GM23338 (cell line): ENCODE data around the gene S100A1. TPM values are rescaled to one million over a fixed set of nuclear protein-coding genes. Genes with fewer than 3 reads are reported as not detected.
"Not testable (repeated sequence)": the region's sequence is repeated elsewhere in the genome, so short reads cannot be mapped to it uniquely, and the experiment has no call there.

Experiments used
- ATAC-seq: fragments of 200-7000 bp; cut with Tn5 transposase; 3 replicates; pipeline ENCODE4 v1.9.1; 2020
- DNase-seq: peaks from one replicate; pipeline ENCODE4 v3.0.0-alpha.2; 2015; ENCODE audit warnings: low spot score
- H2AFZ ChIP-seq: fragments of 200-600 bp; sonication (generic); 2 replicates; pipeline ENCODE4 v1.8.0; 2016; ENCODE audit warnings: antibody characterized with exemption, mild to moderate bottlenecking, moderate library complexity
- H3F3A ChIP-seq: fragments of 200-600 bp; sonication (generic); replicated peaks from 2 replicates; pipeline ENCODE4 v1.8.0; 2017; ENCODE audit warnings: antibody characterized with exemption, mixed run types, low read depth
- H3K27ac ChIP-seq: fragments of 200-600 bp; sonication (generic); 2 replicates; pipeline ENCODE4 v1.6.1; 2016; ENCODE audit warnings: low read depth
- H3K27me3 ChIP-seq: fragments of 200-600 bp; sonication (generic); 2 replicates; pipeline ENCODE4 v1.8.0; 2016; ENCODE audit warnings: mild to moderate bottlenecking, mixed run types, moderate library complexity; ENCODE audit not compliant: insufficient read depth
- H3K36me3 ChIP-seq: fragments of 200-600 bp; sonication (generic); 2 replicates; pipeline ENCODE4 v1.8.0; 2016; ENCODE audit warnings: mild to moderate bottlenecking; ENCODE audit not compliant: insufficient read depth
- H3K4me1 ChIP-seq: fragments of 200-600 bp; sonication (generic); 2 replicates; pipeline ENCODE4 v1.8.0; 2016; ENCODE audit warnings: mild to moderate bottlenecking, moderate library complexity; ENCODE audit not compliant: insufficient read depth
- H3K4me2 ChIP-seq: fragments of 200-600 bp; sonication (generic); 2 replicates; pipeline ENCODE4 v1.7.1; 2017; ENCODE audit warnings: mixed run types
- H3K4me3 ChIP-seq: fragments of 200-600 bp; sonication (generic); 2 replicates; pipeline ENCODE4 v1.6.1; 2016; ENCODE audit warnings: mixed run types
- H3K79me2 ChIP-seq: fragments of 200-600 bp; sonication (generic); replicated peaks from 2 replicates; pipeline ENCODE4 v1.8.0; 2017; ENCODE audit warnings: mild to moderate bottlenecking; ENCODE audit not compliant: insufficient read depth
- H3K9me2 ChIP-seq: fragments of 200-600 bp; sonication (generic); 2 replicates; pipeline ENCODE4 v1.8.0; 2017; ENCODE audit not compliant: insufficient read depth
- H4K20me1 ChIP-seq: fragments of 200-600 bp; sonication (generic); replicated peaks from 2 replicates; pipeline ENCODE4 v1.8.0; 2017; ENCODE audit warnings: mild to moderate bottlenecking; ENCODE audit not compliant: insufficient read depth
- H3K27ac Mint-ChIP-seq: 2 replicates; pipeline ENCODE4 v1.8.0; 2020; ENCODE audit warnings: inconsistent platforms, mild to moderate bottlenecking, moderate library complexity, mixed read lengths
- H3K27me3 Mint-ChIP-seq: 3 replicates; pipeline ENCODE4 v1.8.0; 2022; ENCODE audit warnings: low read depth, mild to moderate bottlenecking, moderate library complexity, mixed read lengths, inconsistent platforms; ENCODE audit not compliant: insufficient read depth, poor library complexity
- H3K36me3 Mint-ChIP-seq: 3 replicates; pipeline ENCODE4 v1.8.0; 2021; ENCODE audit warnings: low read depth, mild to moderate bottlenecking, inconsistent platforms, moderate library complexity, mixed read lengths
- H3K4me1 Mint-ChIP-seq: 3 replicates; pipeline ENCODE4 v1.8.0; 2020; ENCODE audit warnings: mild to moderate bottlenecking, inconsistent platforms, mixed read lengths
- H3K4me3 Mint-ChIP-seq: 3 replicates; pipeline ENCODE4 v1.8.0; 2021; ENCODE audit warnings: moderate library complexity, mild to moderate bottlenecking, inconsistent platforms, mixed read lengths
- H3K9me3 Mint-ChIP-seq: 3 replicates; pipeline ENCODE4 v1.8.0; 2020; ENCODE audit warnings: moderate library complexity, mild to moderate bottlenecking, inconsistent platforms, mixed read lengths
- CREB1 ChIP-seq: fragments of 250-450 bp; sonication (Bioruptor Pico); IDR thresholded peaks from 2 replicates; pipeline ENCODE4 v1.5.0; 2020; ENCODE audit warnings: low read depth, mild to moderate bottlenecking, moderate library complexity
- EZH2 ChIP-seq: fragments of 200-600 bp; sonication (generic); IDR thresholded peaks from one replicate; pipeline ENCODE4 v1.8.0; 2017; ENCODE audit warnings: antibody characterized with exemption, mild to moderate bottlenecking, low read depth; ENCODE audit not compliant: unreplicated experiment
- EZH2phosphoT487 ChIP-seq: fragments of 200-600 bp; sonication (generic); IDR thresholded peaks from one replicate; pipeline ENCODE4 v1.8.1; 2018; ENCODE audit warnings: antibody characterized with exemption; ENCODE audit not compliant: unreplicated experiment
- JUNB ChIP-seq: IDR thresholded peaks from one replicate; pipeline ENCODE4 v1.6.1; 2016; ENCODE audit warnings: antibody characterized with exemption; ENCODE audit not compliant: unreplicated experiment
- NANOG ChIP-seq: IDR thresholded peaks from 2 replicates; pipeline ENCODE4 v1.6.1; 2016; ENCODE audit warnings: antibody characterized with exemption, borderline replicate concordance
- POLR2AphosphoS5 ChIP-seq: IDR thresholded peaks from 2 replicates; pipeline ENCODE4 v1.6.1; 2016; ENCODE audit warnings: antibody characterized with exemption, low read depth
- STAT1 ChIP-seq: IDR thresholded peaks from one replicate; pipeline ENCODE4 v1.6.1; 2016; ENCODE audit warnings: antibody characterized with exemption; ENCODE audit not compliant: unreplicated experiment
- ZNF114 ChIP-seq: fragments of 250-450 bp; sonication (Bioruptor Pico); IDR thresholded peaks from 2 replicates; pipeline ENCODE4 v1.5.0; 2020; ENCODE audit warnings: mild to moderate bottlenecking, moderate library complexity
- ZNF331 ChIP-seq: fragments of 250-450 bp; sonication (Bioruptor Pico); IDR thresholded peaks from 2 replicates; pipeline ENCODE4 v1.5.0; 2020; ENCODE audit warnings: low read depth, mild to moderate bottlenecking, moderate library complexity
- polyA plus RNA-seq: library from polyadenylated mRNA; unstranded; fragments of >200 nt; fragmentation: Nextera tagmentation; extraction: Ambion mirVana; gene quantifications from 2 replicates; pipeline ENCODE4 v1.2.1, GENCODE V29; 2016
- total RNA-seq: library from RNA; depleted of rRNA; stranded (reverse); fragments of >200 nt; shearing (Covaris generic); gene quantifications from 2 replicates; pipeline ENCODE4 v1.2.3, GENCODE V29; 2014
- TF ChIP-seq, protein P1 (sequence below): fragments of 250-450 bp; sonication (Bioruptor Pico); IDR thresholded peaks from 2 replicates; pipeline ENCODE4 v1.5.0; 2020; ENCODE audit warnings: mild to moderate bottlenecking, moderate library complexity
- TF ChIP-seq, protein P2 (sequence below): IDR thresholded peaks from 2 replicates; pipeline ENCODE4 v1.6.1; 2016; ENCODE audit warnings: antibody characterized with exemption
- TF ChIP-seq, protein P3 (sequence below), 2 experiments: fragments of 200-600 bp in 1 of 2; sonication (generic) in 1 of 2; conservative IDR thresholded peaks; 2 replicates each; pipeline versions ENCODE4 v1.5.1 to v1.6.1; 2016 to 2017; ENCODE audit warnings: antibody characterized with exemption in 2 of 2, low read depth in 2 of 2, mild to moderate bottlenecking in 2 of 2, moderate library complexity in 1 of 2

The S100A1 gene
- total and polyA plus RNA-seq, 2 experiments from 2014 or later = 0.13 to 0.66 TPM

DNA sequence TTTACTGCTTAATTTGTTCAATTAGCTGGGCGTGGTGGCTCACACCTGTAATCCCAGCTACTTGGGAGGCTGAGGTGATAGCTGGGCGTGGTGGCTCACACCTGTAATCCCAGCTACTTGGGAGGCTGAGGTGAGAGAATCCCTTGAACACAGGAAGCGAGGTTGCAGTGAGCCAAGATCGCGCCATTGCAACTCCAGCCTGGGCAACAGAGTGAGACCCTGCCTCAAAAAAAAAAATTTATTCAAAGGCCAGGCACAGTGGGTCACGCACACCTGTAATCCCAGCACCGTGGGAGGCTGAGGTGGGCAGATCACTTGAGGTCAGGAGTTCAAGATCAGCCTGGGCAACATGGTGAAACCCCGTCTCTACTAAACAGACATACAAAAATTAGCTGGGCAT, 40.4 kb downstream of the S100A1 start:
- not testable (repeated sequence) for H3K4me3 ChIP-seq, DNase-seq, H3K9me2 ChIP-seq, H3K27ac Mint-ChIP-seq, H3K4me2 ChIP-seq, H3K4me3 Mint-ChIP-seq, H3K4me1 ChIP-seq, ATAC-seq, H3K27me3 Mint-ChIP-seq, H2AFZ ChIP-seq, H3K27me3 ChIP-seq, H3K27ac ChIP-seq, H3K9me3 Mint-ChIP-seq
- Mint-ChIP-seq H3K36me3 (peaks cover 67% of the 10 kb centered on the region), H3K4me1 (peaks cover 12% of the 10 kb centered on the region; the same call in 2 of the 3 replicates)
- Histone ChIP-seq H3F3A (peaks cover 58% of the 10 kb centered on the region), H3K79me2 (peaks cover 34% of the 10 kb centered on the region), H3K36me3 (peaks cover 60% of the 10 kb centered on the region), H4K20me1 (peaks cover 21% of the 10 kb centered on the region)

DNA sequence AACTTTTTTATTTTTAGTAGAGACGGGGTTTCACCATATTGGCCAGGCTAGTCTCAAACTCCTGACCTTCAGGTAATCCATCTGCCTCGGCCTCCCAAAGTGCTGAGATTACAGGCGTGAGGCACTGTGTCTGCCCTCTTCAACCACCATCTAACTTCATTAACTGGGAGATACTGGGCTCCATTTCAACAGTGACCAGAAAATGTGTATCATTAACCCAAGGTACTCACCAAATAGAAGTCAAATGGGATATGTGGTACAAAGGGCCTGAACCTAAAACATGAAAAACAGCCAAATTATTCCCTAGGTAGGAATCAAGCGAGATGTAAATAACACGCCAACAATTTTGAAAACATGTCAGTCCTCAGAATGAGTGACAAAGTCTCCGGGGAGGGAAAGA, 41.4 kb downstream of the S100A1 start:
- Histone ChIP-seq H2AFZ (no peak overlapping the region), H3K9me2 (no peaks in the 10 kb centered on the region), H3K79me2 (peaks cover 34% of the 10 kb centered on the region), H3K36me3 (peaks cover 51% of the 10 kb centered on the region), H3K4me2 (peak overlapping the region; percentile 91), H3F3A (peaks cover 51% of the 10 kb centered on the region), H3K27me3 (no peaks in the 10 kb centered on the region), H4K20me1 (peaks cover 15% of the 10 kb centered on the region), H3K4me1 (peaks cover 4% of the 10 kb centered on the region; the same call in 1 of the 2 replicates), H3K27ac (0 out of 2 replicates have a peak overlapping the region, but pooled peaks have one; percentile 42), H3K4me3 (peak overlapping the region; percentile 97)
- Mint-ChIP-seq H3K4me1 (peaks cover 12% of the 10 kb centered on the region; the same call in 2 of the 3 replicates), H3K4me3 (no peak overlapping the region), H3K36me3 (peaks cover 58% of the 10 kb centered on the region), H3K9me3 (no peaks in the 10 kb centered on the region; the same call in 2 of the 3 replicates), H3K27me3 (peaks cover 8% of the 10 kb centered on the region), H3K27ac (no peak overlapping the region)
- DNase-seq (no peak), ATAC-seq (no peak)
- TF ChIP-seq, protein P1, sequence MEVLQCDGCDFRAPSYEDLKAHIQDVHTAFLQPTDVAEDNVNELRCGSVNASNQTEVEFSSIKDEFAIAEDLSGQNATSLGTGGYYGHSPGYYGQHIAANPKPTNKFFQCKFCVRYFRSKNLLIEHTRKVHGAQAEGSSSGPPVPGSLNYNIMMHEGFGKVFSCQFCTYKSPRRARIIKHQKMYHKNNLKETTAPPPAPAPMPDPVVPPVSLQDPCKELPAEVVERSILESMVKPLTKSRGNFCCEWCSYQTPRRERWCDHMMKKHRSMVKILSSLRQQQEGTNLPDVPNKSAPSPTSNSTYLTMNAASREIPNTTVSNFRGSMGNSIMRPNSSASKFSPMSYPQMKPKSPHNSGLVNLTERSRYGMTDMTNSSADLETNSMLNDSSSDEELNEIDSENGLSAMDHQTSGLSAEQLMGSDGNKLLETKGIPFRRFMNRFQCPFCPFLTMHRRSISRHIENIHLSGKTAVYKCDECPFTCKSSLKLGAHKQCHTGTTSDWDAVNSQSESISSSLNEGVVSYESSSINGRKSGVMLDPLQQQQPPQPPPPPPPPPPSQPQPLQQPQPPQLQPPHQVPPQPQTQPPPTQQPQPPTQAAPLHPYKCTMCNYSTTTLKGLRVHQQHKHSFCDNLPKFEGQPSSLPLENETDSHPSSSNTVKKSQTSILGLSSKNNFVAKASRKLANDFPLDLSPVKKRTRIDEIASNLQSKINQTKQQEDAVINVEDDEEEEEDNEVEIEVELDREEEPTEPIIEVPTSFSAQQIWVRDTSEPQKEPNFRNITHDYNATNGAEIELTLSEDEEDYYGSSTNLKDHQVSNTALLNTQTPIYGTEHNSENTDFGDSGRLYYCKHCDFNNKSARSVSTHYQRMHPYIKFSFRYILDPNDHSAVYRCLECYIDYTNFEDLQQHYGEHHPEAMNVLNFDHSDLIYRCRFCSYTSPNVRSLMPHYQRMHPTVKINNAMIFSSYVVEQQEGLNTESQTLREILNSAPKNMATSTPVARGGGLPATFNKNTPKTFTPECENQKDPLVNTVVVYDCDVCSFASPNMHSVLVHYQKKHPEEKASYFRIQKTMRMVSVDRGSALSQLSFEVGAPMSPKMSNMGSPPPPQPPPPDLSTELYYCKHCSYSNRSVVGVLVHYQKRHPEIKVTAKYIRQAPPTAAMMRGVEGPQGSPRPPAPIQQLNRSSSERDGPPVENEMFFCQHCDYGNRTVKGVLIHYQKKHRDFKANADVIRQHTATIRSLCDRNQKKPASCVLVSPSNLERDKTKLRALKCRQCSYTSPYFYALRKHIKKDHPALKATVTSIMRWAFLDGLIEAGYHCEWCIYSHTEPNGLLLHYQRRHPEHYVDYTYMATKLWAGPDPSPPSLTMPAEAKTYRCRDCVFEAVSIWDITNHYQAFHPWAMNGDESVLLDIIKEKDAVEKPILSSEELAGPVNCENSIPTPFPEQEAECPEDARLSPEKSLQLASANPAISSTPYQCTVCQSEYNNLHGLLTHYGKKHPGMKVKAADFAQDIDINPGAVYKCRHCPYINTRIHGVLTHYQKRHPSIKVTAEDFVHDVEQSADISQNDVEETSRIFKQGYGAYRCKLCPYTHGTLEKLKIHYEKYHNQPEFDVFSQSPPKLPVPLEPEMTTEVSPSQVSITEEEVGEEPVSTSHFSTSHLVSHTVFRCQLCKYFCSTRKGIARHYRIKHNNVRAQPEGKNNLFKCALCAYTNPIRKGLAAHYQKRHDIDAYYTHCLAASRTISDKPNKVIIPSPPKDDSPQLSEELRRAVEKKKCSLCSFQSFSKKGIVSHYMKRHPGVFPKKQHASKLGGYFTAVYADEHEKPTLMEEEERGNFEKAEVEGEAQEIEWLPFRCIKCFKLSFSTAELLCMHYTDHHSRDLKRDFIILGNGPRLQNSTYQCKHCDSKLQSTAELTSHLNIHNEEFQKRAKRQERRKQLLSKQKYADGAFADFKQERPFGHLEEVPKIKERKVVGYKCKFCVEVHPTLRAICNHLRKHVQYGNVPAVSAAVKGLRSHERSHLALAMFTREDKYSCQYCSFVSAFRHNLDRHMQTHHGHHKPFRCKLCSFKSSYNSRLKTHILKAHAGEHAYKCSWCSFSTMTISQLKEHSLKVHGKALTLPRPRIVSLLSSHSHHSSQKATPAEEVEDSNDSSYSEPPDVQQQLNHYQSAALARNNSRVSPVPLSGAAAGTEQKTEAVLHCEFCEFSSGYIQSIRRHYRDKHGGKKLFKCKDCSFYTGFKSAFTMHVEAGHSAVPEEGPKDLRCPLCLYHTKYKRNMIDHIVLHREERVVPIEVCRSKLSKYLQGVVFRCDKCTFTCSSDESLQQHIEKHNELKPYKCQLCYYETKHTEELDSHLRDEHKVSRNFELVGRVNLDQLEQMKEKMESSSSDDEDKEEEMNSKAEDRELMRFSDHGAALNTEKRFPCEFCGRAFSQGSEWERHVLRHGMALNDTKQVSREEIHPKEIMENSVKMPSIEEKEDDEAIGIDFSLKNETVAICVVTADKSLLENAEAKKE (CRISPR knock-in tag) = no peak
- TF ChIP-seq, protein P2, sequence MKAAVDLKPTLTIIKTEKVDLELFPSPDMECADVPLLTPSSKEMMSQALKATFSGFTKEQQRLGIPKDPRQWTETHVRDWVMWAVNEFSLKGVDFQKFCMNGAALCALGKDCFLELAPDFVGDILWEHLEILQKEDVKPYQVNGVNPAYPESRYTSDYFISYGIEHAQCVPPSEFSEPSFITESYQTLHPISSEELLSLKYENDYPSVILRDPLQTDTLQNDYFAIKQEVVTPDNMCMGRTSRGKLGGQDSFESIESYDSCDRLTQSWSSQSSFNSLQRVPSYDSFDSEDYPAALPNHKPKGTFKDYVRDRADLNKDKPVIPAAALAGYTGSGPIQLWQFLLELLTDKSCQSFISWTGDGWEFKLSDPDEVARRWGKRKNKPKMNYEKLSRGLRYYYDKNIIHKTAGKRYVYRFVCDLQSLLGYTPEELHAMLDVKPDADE = no peak
- no peak for TF ChIP-seq ZNF331 (CRISPR knock-in tag)
- no peak for TF ChIP-seq EZH2phosphoT487
- TF ChIP-seq NANOG = no peak
- TF ChIP-seq STAT1 = no peak
- TF ChIP-seq, protein P3, sequence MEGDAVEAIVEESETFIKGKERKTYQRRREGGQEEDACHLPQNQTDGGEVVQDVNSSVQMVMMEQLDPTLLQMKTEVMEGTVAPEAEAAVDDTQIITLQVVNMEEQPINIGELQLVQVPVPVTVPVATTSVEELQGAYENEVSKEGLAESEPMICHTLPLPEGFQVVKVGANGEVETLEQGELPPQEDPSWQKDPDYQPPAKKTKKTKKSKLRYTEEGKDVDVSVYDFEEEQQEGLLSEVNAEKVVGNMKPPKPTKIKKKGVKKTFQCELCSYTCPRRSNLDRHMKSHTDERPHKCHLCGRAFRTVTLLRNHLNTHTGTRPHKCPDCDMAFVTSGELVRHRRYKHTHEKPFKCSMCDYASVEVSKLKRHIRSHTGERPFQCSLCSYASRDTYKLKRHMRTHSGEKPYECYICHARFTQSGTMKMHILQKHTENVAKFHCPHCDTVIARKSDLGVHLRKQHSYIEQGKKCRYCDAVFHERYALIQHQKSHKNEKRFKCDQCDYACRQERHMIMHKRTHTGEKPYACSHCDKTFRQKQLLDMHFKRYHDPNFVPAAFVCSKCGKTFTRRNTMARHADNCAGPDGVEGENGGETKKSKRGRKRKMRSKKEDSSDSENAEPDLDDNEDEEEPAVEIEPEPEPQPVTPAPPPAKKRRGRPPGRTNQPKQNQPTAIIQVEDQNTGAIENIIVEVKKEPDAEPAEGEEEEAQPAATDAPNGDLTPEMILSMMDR (conservative IDR thresholded peaks at IDR 0.05; ENCODE audit: low read depth in 2 of 2) = no peak
- TF ChIP-seq CREB1 = no peak
- TF ChIP-seq POLR2AphosphoS5 = no peak
- TF ChIP-seq JUNB = no peak
- TF ChIP-seq EZH2 = no peak
- TF ChIP-seq ZNF114 (CRISPR knock-in tag) = no peak
